Hepatocyte (in vitro differentiated cells): ENCODE data around the gene NPVF. TPM values are rescaled to one million over a fixed set of nuclear protein-coding genes. Genes with fewer than 3 reads are reported as not detected.

Experiments
- DNase-seq: peaks from one replicate; pipeline ENCODE4 v3.0.0-alpha.2; 2016; ENCODE audit warnings: low spot score
- H2AFZ ChIP-seq: fragments of 200-600 bp; sonication (generic); 2 replicates; pipeline ENCODE4 v1.6.0; 2016; ENCODE audit warnings: antibody characterized with exemption, mild to moderate bottlenecking
- H3K27ac ChIP-seq: fragments of 200-600 bp; sonication (generic); 2 replicates; pipeline ENCODE4 v1.5.1; 2016; ENCODE audit warnings: mild to moderate bottlenecking
- H3K27me3 ChIP-seq: fragments of 200-600 bp; sonication (generic); 2 replicates; pipeline ENCODE4 v1.6.1; 2016
- H3K36me3 ChIP-seq: fragments of 200-600 bp; sonication (generic); replicated peaks from 2 replicates; pipeline ENCODE4 v1.5.1; 2016; ENCODE audit warnings: low read depth; ENCODE audit not compliant: insufficient read depth
- H3K4me1 ChIP-seq: fragments of 200-600 bp; sonication (generic); 2 replicates; pipeline ENCODE4 v1.5.1; 2016; ENCODE audit warnings: mild to moderate bottlenecking, moderate library complexity; ENCODE audit not compliant: insufficient read depth
- H3K4me2 ChIP-seq: fragments of 200-600 bp; sonication (generic); 2 replicates; pipeline ENCODE4 v1.6.0; 2016
- H3K4me3 ChIP-seq: fragments of 200-600 bp; sonication (generic); 2 replicates; pipeline ENCODE4 v1.5.1; 2016; ENCODE audit warnings: mild to moderate bottlenecking
- H3K79me2 ChIP-seq: fragments of 200-600 bp; sonication (generic); 2 replicates; pipeline ENCODE4 v1.6.0; 2017; ENCODE audit warnings: mild to moderate bottlenecking
- H3K9me2 ChIP-seq: fragments of 200-600 bp; sonication (generic); replicated peaks from 2 replicates; pipeline ENCODE4 v1.6.0; 2017; ENCODE audit warnings: mild to moderate bottlenecking; ENCODE audit not compliant: insufficient read depth
- H3K9me3 ChIP-seq: fragments of 200-600 bp; sonication (generic); 2 replicates; pipeline ENCODE4 v1.5.1; 2016; ENCODE audit warnings: low read depth, mild to moderate bottlenecking
- H4K20me1 ChIP-seq: fragments of 200-600 bp; sonication (generic); 2 replicates; pipeline ENCODE4 v1.6.0; 2016; ENCODE audit warnings: mild to moderate bottlenecking; ENCODE audit not compliant: insufficient read depth, poor library complexity, severe bottlenecking
- EZH2 ChIP-seq: fragments of 200-600 bp; sonication (generic); IDR thresholded peaks from 2 replicates; pipeline ENCODE4 v1.6.1; 2016; ENCODE audit warnings: antibody characterized with exemption, mild to moderate bottlenecking, borderline replicate concordance
- EZH2phosphoT487 ChIP-seq: fragments of 200-600 bp; sonication (generic); IDR thresholded peaks from one replicate; pipeline ENCODE4 v1.6.1; 2018; ENCODE audit warnings: antibody characterized with exemption, mild to moderate bottlenecking, low read depth, moderate library complexity; ENCODE audit not compliant: unreplicated experiment, severe bottlenecking
- WGBS: methylation state at CpG from one replicate; pipeline ENCODE4 v1.1.6; 2016; ENCODE audit warnings: low lambda C conversion rate; ENCODE audit errors: missing lambda C conversion rate; 5-methylcytosine and 5-hydroxymethylcytosine counted together
- polyA plus RNA-seq: library from polyadenylated mRNA; unstranded; fragments of >200 nt; fragmentation: Nextera tagmentation; extraction: Ambion mirVana; gene quantifications from 2 replicates; pipeline ENCODE4 v1.2.1, GENCODE V29; 2016
- total RNA-seq: library from RNA; depleted of rRNA; stranded (reverse); fragments of >200 nt; gene quantifications from 2 replicates; pipeline ENCODE4 v1.2.3, GENCODE V29; 2014
- TF ChIP-seq, protein P1 (sequence below): fragments of 200-600 bp; sonication (generic); IDR thresholded peaks from 2 replicates; pipeline ENCODE4 v1.5.1; 2016; ENCODE audit warnings: antibody characterized with exemption, mild to moderate bottlenecking; ENCODE audit not compliant: poor library complexity

NPVF gene
- total and polyA plus RNA-seq, 2 experiments from 2014 or later: not detected

DNA sequence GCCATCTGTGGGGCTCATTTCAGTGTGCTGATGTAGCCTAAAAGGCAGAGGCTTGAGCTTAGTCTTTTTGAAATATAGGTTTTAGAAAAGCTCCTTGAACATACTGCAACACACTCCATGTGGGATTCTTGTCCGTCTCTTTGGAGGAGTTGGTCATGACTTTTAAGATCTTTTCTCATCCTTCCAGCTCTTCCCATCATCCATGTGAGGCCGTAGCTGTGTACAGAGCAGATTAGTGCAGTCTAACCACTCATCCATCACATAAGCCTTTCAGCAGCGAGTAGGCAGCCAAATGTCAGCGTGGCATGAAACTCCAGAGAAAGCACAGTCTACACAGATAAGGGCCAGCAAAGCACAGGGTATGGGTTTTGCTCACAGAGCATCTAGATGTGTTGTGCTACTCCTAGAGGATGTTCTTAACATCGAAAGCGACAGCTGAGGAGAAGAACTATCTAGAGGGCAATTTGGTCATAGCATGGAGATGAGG is 28.1 kb upstream of the NPVF start:
- 68% methylated on average over 6 of the region's 6 CpGs for WGBS
- Histone ChIP-seq H3K9me3 (no peaks in the 10 kb centered on the region), H3K27me3 (no peaks in the 10 kb centered on the region), H3K79me2 (no peaks in the 10 kb centered on the region), H3K4me3 (no peak overlapping the region), H2AFZ (no peak overlapping the region), H3K4me1 (peaks cover 16% of the 10 kb centered on the region), H4K20me1 (no peaks in the 10 kb centered on the region), H3K36me3 (no peaks in the 10 kb centered on the region), H3K27ac (no peak overlapping the region), H3K4me2 (no peak overlapping the region), H3K9me2 (no peaks in the 10 kb centered on the region)
- TF ChIP-seq EZH2: no peak
- TF ChIP-seq, protein P1, sequence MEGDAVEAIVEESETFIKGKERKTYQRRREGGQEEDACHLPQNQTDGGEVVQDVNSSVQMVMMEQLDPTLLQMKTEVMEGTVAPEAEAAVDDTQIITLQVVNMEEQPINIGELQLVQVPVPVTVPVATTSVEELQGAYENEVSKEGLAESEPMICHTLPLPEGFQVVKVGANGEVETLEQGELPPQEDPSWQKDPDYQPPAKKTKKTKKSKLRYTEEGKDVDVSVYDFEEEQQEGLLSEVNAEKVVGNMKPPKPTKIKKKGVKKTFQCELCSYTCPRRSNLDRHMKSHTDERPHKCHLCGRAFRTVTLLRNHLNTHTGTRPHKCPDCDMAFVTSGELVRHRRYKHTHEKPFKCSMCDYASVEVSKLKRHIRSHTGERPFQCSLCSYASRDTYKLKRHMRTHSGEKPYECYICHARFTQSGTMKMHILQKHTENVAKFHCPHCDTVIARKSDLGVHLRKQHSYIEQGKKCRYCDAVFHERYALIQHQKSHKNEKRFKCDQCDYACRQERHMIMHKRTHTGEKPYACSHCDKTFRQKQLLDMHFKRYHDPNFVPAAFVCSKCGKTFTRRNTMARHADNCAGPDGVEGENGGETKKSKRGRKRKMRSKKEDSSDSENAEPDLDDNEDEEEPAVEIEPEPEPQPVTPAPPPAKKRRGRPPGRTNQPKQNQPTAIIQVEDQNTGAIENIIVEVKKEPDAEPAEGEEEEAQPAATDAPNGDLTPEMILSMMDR: no peak
- DNase-seq: peak; percentile 33

DNA sequence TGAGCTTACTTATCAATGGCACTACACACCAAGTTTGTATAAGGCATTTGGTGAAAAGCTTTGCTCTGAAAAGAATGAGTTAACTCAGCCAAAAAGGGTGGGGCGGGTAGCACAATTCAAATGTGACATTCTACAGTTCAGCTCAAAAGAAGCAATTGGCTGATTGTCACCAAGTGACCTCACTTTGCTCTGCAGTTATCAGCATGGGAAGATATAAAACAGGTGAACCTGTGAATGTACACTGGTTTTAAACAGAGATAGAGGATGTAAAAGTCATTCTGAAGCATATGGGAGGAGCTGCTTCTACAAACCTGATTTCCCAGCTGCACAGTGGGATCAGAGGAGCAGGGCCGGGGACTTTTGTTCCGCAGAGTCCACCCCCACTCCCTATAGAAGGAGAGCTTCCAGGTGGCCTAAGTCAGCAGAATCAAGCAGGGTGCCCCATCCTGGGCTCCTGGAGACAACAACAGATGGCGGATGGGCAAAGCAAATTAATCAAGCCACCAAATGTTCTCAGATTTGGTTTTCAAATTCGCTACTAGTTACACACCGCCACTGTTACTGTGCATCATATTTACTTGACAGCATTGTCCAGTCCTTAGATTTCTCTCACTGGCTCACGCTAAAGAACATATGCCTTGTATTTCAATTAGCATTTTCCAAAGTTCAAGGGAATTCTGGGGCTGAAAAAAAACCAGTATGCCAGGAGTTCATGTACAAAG is 27.5 kb upstream of the NPVF start:
- Histone ChIP-seq H4K20me1 (no peaks in the 10 kb centered on the region), H3K4me3 (no peak overlapping the region), H2AFZ (no peak overlapping the region), H3K9me3 (no peaks in the 10 kb centered on the region), H3K4me1 (peaks cover 14% of the 10 kb centered on the region), H3K4me2 (no peak overlapping the region), H3K36me3 (no peaks in the 10 kb centered on the region), H3K27ac (no peak overlapping the region), H3K79me2 (no peaks in the 10 kb centered on the region), H3K27me3 (no peaks in the 10 kb centered on the region), H3K9me2 (no peaks in the 10 kb centered on the region)
- 73% methylated on average over 7 of the region's 7 CpGs for WGBS
- peak; percentile 22 for DNase-seq
- TF ChIP-seq EZH2phosphoT487: no peak
- TF ChIP-seq, protein P1: no peak
- no peak for TF ChIP-seq EZH2

DNA sequence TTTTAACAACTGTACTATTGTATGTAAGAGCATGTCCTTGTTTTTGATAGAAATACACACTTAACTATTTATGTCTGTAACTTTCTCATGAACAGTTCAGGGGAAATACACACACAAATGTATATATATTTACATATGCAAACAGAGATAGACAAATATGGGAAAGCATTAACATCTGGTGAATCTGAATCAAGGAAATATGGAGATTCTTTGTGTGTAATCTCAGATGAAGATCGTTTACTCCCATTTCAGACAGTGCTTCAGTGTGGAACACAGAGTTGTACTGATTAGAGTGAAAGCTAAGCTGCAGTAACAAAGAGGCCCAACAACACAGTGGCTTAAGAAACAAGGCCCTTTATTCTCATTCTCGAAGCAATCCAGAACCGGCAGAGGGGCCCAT is 26.3 kb upstream of the NPVF start:
- no peak overlapping the region for H3K27ac ChIP-seq
- H3K36me3 ChIP-seq: no peaks in the 10 kb centered on the region
- no peak overlapping the region for H3K4me2 ChIP-seq
- 93% methylated on average over 3 of the region's 3 CpGs for WGBS
- TF ChIP-seq EZH2phosphoT487 (no peak), EZH2 (no peak)
- TF ChIP-seq, protein P1: no peak
- no peaks in the 10 kb centered on the region for H4K20me1 ChIP-seq
- no peaks in the 10 kb centered on the region for H3K9me2 ChIP-seq
- H3K4me3 ChIP-seq: no peak overlapping the region
- DNase-seq: no peak
- peaks cover 4% of the 10 kb centered on the region for H3K4me1 ChIP-seq
- no peak overlapping the region for H2AFZ ChIP-seq
- H3K79me2 ChIP-seq: no peaks in the 10 kb centered on the region
- no peaks in the 10 kb centered on the region for H3K9me3 ChIP-seq
- H3K27me3 ChIP-seq: no peaks in the 10 kb centered on the region

DNA sequence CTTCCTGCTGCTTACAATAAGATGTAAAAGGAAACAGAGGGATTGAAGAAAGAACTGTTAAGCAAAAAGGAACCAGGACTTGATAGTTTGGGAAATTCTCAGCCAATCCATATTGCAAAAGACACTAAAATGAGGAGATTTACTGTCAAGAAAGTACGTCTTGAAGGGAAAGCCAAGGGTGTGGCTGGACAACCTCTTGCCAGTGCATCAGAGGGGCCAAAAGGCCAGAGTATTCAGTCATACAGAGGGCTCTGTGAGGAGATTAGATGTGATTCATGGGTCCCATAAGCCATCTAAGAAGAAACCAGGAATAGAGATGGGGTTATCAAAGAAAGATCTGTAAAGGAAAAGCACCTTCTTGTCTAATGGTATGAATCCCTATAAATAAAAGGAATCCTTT is 25.4 kb upstream of the NPVF start:
- Histone ChIP-seq H3K27me3 (no peaks in the 10 kb centered on the region), H3K4me1 (peaks cover 4% of the 10 kb centered on the region), H3K79me2 (no peaks in the 10 kb centered on the region), H3K4me3 (no peak overlapping the region), H3K9me3 (no peaks in the 10 kb centered on the region), H4K20me1 (no peaks in the 10 kb centered on the region), H3K27ac (no peak overlapping the region), H3K9me2 (no peaks in the 10 kb centered on the region), H3K36me3 (no peaks in the 10 kb centered on the region), H3K4me2 (no peak overlapping the region), H2AFZ (no peak overlapping the region)
- DNase-seq: no peak
- TF ChIP-seq EZH2 (no peak), EZH2phosphoT487 (no peak)
- TF ChIP-seq, protein P1: no peak
- WGBS: 82% methylated on average over 1 of the region's 1 CpG
